Osteocyte (in vitro differentiated cells): Measurements from ENCODE around the gene ZNF595. TPM values are rescaled to one million over a fixed set of nuclear protein-coding genes. Genes with fewer than 3 reads are reported as not detected.
"Not testable (repeated sequence)": the region's sequence is repeated elsewhere in the genome, so short reads cannot be mapped to it uniquely, and the experiment has no call there.

ENCODE experiments used
- DNase-seq: peaks from one replicate; pipeline ENCODE4 v3.0.0; 2021; ENCODE audit warnings: mixed read lengths; ENCODE audit not compliant: unreplicated experiment; ENCODE audit errors: extremely low spot score
- H3K27ac Mint-ChIP-seq: one replicate; pipeline ENCODE4 v1.8.0; 2021; ENCODE audit warnings: mild to moderate bottlenecking, mixed read lengths; ENCODE audit not compliant: unreplicated experiment
- H3K27me3 Mint-ChIP-seq: one replicate; pipeline ENCODE4 v1.8.0; 2021; ENCODE audit warnings: mixed read lengths; ENCODE audit not compliant: unreplicated experiment
- H3K36me3 Mint-ChIP-seq: one replicate; pipeline ENCODE4 v1.8.0; 2021; ENCODE audit warnings: mixed read lengths; ENCODE audit not compliant: unreplicated experiment
- H3K4me1 Mint-ChIP-seq: one replicate; pipeline ENCODE4 v1.8.0; 2021; ENCODE audit warnings: mixed read lengths; ENCODE audit not compliant: unreplicated experiment
- H3K4me3 Mint-ChIP-seq: one replicate; pipeline ENCODE4 v1.8.0; 2021; ENCODE audit warnings: mild to moderate bottlenecking, moderate library complexity, mixed read lengths; ENCODE audit not compliant: unreplicated experiment
- H3K9me3 Mint-ChIP-seq: one replicate; pipeline ENCODE4 v1.8.0; 2021; ENCODE audit warnings: mixed read lengths; ENCODE audit not compliant: unreplicated experiment
- CTCF ChIP-seq: fragments of 200-600 bp; sonication (generic); IDR thresholded peaks from 2 replicates; pipeline ENCODE4 v1.5.0; 2021; ENCODE audit warnings: antibody characterized with exemption, mild to moderate bottlenecking, moderate library complexity
- long read RNA-seq: library from polyadenylated mRNA; unstranded; transcript quantifications from one replicate; pipeline ENCODE4 v2.0.0, GENCODE V29; 2021
- total RNA-seq: library from RNA; stranded (reverse); gene quantifications from 2 replicates; pipeline ENCODE4 v1.2.1, GENCODE V29; 2021

The ZNF595 gene
- 5.0 and 5.8 TPM in 2 replicates for total RNA-seq
- long read RNA-seq, transcript ZNF595-205 (4 exons, 2,911 nt): major isoform, 12 of 15 reads
- long read RNA-seq, partial matches to known transcripts: 2 of 15 reads
- long read RNA-seq, other reads (novel, unspliced or antisense): 1 of 15 reads

- peak; percentile 89 for DNase-seq
- H3K4me3 Mint-ChIP-seq, H3K9me3 Mint-ChIP-seq, H3K27ac Mint-ChIP-seq, H3K27me3 Mint-ChIP-seq, H3K36me3 Mint-ChIP-seq, H3K4me1 Mint-ChIP-seq: not testable (repeated sequence)
These were observed at the start of gene ZNF595 for GRCh38 chr4:52804-53479. Gene ZNF595, plus strand, starts transcription at chr4:53321. Its CDS starts 168 bp downstream, at chr4:53489.

GRCh38 chr4:9937-10870 is 42.9 kb upstream of the ZNF595 start:
- H3K27me3 Mint-ChIP-seq, H3K9me3 Mint-ChIP-seq, H3K36me3 Mint-ChIP-seq, DNase-seq, H3K27ac Mint-ChIP-seq, H3K4me1 Mint-ChIP-seq, H3K4me3 Mint-ChIP-seq: not testable (repeated sequence)

GRCh38 chr4:11095-11815 is 41.9 kb upstream of the ZNF595 start:
- H3K36me3 Mint-ChIP-seq, H3K27me3 Mint-ChIP-seq, DNase-seq, H3K9me3 Mint-ChIP-seq, H3K4me3 Mint-ChIP-seq, H3K27ac Mint-ChIP-seq, H3K4me1 Mint-ChIP-seq: not testable (repeated sequence)

DNA sequence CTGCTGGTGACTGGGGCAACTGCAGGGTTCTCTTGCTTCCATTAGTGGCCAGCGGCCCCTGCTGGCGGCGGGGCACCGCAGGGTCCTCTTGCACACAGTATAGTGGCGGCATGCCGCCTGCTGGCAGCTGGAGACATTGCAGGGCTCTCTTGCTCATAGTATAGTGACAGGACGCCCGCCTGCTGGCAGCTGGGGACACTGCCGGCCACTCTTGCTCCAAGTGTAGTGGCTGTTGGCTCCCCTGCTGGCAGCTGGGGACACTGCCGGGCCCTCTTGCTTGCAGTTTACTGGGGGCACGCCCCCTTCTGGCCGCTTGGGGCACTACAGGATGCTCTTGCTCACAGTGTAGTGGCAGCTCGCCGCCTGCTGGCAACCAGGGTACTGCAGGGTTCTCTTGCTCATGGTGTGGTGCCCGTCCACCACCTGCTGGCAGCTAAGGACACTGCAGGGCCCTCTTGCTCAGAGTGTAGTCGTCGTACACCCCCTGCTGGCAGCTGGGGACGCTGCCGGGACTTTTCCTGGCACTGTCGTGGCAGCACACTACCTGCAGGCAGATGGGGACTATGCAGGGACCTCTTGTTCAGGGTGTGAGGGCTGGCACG is 41.2 kb upstream of the ZNF595 start:
- not testable (repeated sequence) for H3K36me3 Mint-ChIP-seq, H3K9me3 Mint-ChIP-seq, H3K27ac Mint-ChIP-seq, H3K4me3 Mint-ChIP-seq, H3K27me3 Mint-ChIP-seq, H3K4me1 Mint-ChIP-seq
- TF ChIP-seq CTCF: peak; percentile 32
- peak; percentile 87 for DNase-seq

- H3K4me3 Mint-ChIP-seq, H3K9me3 Mint-ChIP-seq, H3K4me1 Mint-ChIP-seq, H3K36me3 Mint-ChIP-seq, DNase-seq, H3K27me3 Mint-ChIP-seq, H3K27ac Mint-ChIP-seq: not testable (repeated sequence)
These were observed 35.0 kb upstream of the ZNF595 start for GRCh38 chr4:18128-18527.

DNA sequence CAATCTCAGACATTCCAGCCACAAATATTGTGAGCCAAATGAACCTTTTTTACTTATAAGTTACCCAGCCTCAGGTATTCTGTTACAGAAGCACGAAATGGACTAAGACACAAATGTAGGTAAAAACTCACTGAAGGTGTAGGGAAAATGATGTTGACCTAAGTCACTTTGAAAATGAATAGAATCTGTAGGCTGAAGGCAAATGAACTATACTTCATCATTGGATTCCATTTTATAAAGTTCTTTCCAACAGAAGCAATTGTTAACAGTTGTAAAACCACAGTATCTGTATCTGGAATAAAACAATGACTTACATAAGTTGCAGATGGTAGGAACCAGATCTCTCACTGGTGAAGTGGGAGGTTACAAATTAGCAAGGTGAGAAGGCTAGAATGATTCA is 34.5 kb upstream of the ZNF595 start:
- not testable (repeated sequence) for H3K36me3 Mint-ChIP-seq, H3K4me1 Mint-ChIP-seq, H3K4me3 Mint-ChIP-seq, H3K9me3 Mint-ChIP-seq, H3K27me3 Mint-ChIP-seq, H3K27ac Mint-ChIP-seq, DNase-seq

DNA sequence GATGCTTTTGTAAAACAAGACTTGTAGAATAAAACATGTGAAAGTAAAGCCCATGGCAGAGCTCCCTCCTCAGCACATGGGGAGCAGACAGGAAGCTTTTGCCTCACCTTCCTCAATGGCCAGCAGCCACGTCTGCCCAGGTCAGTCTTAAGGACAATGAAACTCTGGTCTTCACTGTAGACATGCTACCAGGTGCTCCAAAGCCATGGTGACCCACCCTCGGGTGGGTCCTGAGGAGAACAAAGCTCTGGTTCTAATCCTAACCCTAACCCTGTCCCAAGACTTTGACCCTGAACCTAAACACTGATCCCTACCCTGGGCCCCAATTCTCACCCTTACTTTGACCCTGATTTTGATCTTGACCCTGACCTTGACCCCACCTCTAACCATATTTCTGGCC is 30.2 kb upstream of the ZNF595 start:
- DNase-seq, H3K27ac Mint-ChIP-seq, H3K4me1 Mint-ChIP-seq, H3K9me3 Mint-ChIP-seq, H3K36me3 Mint-ChIP-seq, H3K27me3 Mint-ChIP-seq, H3K4me3 Mint-ChIP-seq: not testable (repeated sequence)

DNA sequence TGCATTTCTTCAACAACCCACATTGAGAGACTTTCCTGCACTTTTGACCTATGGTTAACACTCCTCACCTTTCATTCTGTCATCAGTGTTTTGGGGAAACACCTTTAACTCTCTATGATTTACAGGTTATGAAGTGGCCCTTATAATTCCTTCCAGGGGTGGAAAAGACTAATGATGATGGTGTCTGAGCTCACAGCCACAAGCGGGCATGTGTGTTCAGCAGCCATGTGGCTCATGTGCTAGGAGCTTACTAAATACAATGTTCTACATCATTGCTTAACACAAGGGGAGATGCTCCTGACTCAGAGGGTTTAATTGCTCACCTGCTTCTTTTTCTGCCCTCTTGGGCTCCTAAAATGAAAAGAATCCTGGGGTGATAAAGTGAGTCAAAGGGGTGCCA is 28.8 kb upstream of the ZNF595 start:
- H3K4me1 Mint-ChIP-seq, H3K36me3 Mint-ChIP-seq, H3K27me3 Mint-ChIP-seq, DNase-seq, H3K9me3 Mint-ChIP-seq, H3K27ac Mint-ChIP-seq, H3K4me3 Mint-ChIP-seq: not testable (repeated sequence)

GRCh38 chr4:27501-27900 is 25.6 kb upstream of the ZNF595 start:
- not testable (repeated sequence) for DNase-seq, H3K27me3 Mint-ChIP-seq, H3K4me3 Mint-ChIP-seq, H3K36me3 Mint-ChIP-seq, H3K27ac Mint-ChIP-seq, H3K4me1 Mint-ChIP-seq, H3K9me3 Mint-ChIP-seq

DNA sequence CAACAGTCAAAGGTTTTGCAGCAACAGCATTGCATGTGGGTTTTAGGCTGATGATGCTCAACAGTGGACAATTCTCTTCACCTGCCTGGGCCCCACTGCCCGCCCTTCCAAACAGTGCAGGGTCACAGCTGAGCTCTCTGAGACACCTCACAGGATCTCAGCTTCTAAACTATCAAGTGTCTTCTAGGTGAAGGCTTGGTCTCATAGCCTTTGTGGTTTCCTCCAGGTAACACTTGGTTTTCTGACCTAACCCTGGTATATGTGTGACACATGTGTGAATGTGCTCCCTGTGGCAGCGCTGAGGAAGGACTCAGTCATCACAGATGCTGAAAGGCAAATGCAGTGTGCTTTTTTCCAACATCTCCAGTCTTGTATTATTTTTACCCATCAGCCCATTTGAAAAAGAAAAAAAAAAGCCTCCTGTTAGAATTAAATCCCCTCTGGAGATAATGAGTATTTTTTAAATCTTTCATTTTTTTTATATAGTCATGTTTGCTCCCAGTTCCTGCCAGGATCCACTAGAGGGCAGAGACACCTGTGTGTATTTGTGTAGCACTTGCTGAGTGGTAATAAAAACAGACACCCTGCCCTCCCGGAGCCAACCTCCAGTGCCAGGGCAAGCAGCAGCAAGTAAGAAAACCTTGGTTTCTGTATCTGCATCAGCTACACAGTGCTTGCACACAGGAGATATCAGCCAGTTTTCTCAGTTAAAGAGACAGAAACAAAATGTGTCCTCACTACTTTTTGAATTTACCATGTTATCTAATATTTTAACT is 24.2 kb upstream of the ZNF595 start:
- H3K27me3 Mint-ChIP-seq, H3K36me3 Mint-ChIP-seq, H3K4me3 Mint-ChIP-seq, H3K9me3 Mint-ChIP-seq, H3K27ac Mint-ChIP-seq, H3K4me1 Mint-ChIP-seq, DNase-seq: not testable (repeated sequence)
